Trophoblast cell (in vitro differentiated cells and primary cell): ENCODE data around the gene CEBPB.
"Not testable (repeated sequence)": the region's sequence is repeated elsewhere in the genome, so short reads cannot be mapped to it uniquely, and the experiment has no call there.

Experiments used
- DNase-seq, 2 donors: peaks; one replicate each; pipeline ENCODE4 v3.0.0-alpha.2; 2016
- H2AFZ ChIP-seq: 2 replicates; pipeline ENCODE4 v1.6.1; 2013; ENCODE audit warnings: low read length, moderate library complexity, mild to moderate bottlenecking; ENCODE audit not compliant: insufficient read depth, poor library complexity
- H2AK5ac ChIP-seq: 2 replicates; pipeline ENCODE4 v1.6.1; 2013; ENCODE audit warnings: mild to moderate bottlenecking, low read length
- H2BK120ac ChIP-seq: 2 replicates; pipeline ENCODE4 v1.6.1; 2013; ENCODE audit warnings: low read length, mild to moderate bottlenecking, moderate library complexity; ENCODE audit not compliant: insufficient read depth, poor library complexity
- H2BK12ac ChIP-seq: 2 replicates; pipeline ENCODE4 v1.6.1; 2013; ENCODE audit warnings: mild to moderate bottlenecking, low read length, moderate library complexity
- H2BK5ac ChIP-seq: 2 replicates; pipeline ENCODE4 v1.6.1; 2013; ENCODE audit warnings: low read length, low read depth, moderate library complexity, mild to moderate bottlenecking; ENCODE audit not compliant: poor library complexity
- H3K14ac ChIP-seq: 2 replicates; pipeline ENCODE4 v1.6.1; 2013; ENCODE audit warnings: mild to moderate bottlenecking, low read length
- H3K18ac ChIP-seq: 2 replicates; pipeline ENCODE4 v1.6.1; 2013; ENCODE audit warnings: mild to moderate bottlenecking, low read length
- H3K23ac ChIP-seq: 2 replicates; pipeline ENCODE4 v1.6.1; 2013; ENCODE audit warnings: low read length
- H3K27ac ChIP-seq: 2 replicates; pipeline ENCODE4 v1.5.1; 2013; ENCODE audit warnings: low read depth, mild to moderate bottlenecking, inconsistent platforms, low read length, moderate library complexity
- H3K27me3 ChIP-seq: 2 replicates; pipeline ENCODE4 v1.6.1; 2013; ENCODE audit warnings: inconsistent platforms, mild to moderate bottlenecking, low read length, moderate library complexity; ENCODE audit not compliant: insufficient read depth
- H3K36me3 ChIP-seq, 2 experiments: 1 replicate in 1 of 2; 2 replicates in 1 of 2; pipeline ENCODE4 v1.6.1; 2013; ENCODE audit warnings: low read length in 2 of 2, mild to moderate bottlenecking in 2 of 2, moderate library complexity in 1 of 2; ENCODE audit not compliant: insufficient read depth in 2 of 2, control insufficient read depth in 1 of 2
- H3K4ac ChIP-seq: 2 replicates; pipeline ENCODE4 v1.6.1; 2013; ENCODE audit warnings: low read depth, mild to moderate bottlenecking, low read length, moderate library complexity
- H3K4me1 ChIP-seq, 2 experiments: 1 replicate in 1 of 2; 2 replicates in 1 of 2; pipeline ENCODE4 v1.6.1; 2013; ENCODE audit warnings: low read length in 2 of 2, mild to moderate bottlenecking in 2 of 2, moderate library complexity in 1 of 2; ENCODE audit not compliant: insufficient read depth in 2 of 2, control insufficient read depth in 1 of 2
- H3K4me2 ChIP-seq: 2 replicates; pipeline ENCODE4 v1.6.1; 2013; ENCODE audit warnings: inconsistent platforms, mild to moderate bottlenecking, low read length, moderate library complexity
- H3K4me3 ChIP-seq: 2 replicates; pipeline ENCODE4 v1.5.1; 2013; ENCODE audit warnings: mild to moderate bottlenecking, low read depth, low read length, inconsistent platforms
- H3K79me1 ChIP-seq: one replicate; pipeline ENCODE4 v1.6.1; 2013; ENCODE audit warnings: low read length
- H3K79me2 ChIP-seq: 2 replicates; pipeline ENCODE4 v1.6.1; 2013; ENCODE audit warnings: low read length, mild to moderate bottlenecking; ENCODE audit not compliant: control insufficient read depth, insufficient read depth, poor library complexity
- H3K9ac ChIP-seq: 2 replicates; pipeline ENCODE4 v1.6.1; 2013; ENCODE audit warnings: mild to moderate bottlenecking, low read length
- H3K9me3 ChIP-seq: 2 replicates; pipeline ENCODE4 v1.6.1; 2013; ENCODE audit warnings: low read depth, mild to moderate bottlenecking, control low read depth, inconsistent platforms, low read length; ENCODE audit not compliant: insufficient read depth
- H4K12ac ChIP-seq: 2 replicates; pipeline ENCODE4 v1.6.1; 2013; ENCODE audit warnings: low read depth, mild to moderate bottlenecking, low read length, moderate library complexity
- H4K8ac ChIP-seq: 2 replicates; pipeline ENCODE4 v1.6.1; 2013; ENCODE audit warnings: low read depth, mild to moderate bottlenecking, low read length, moderate library complexity
- H4K91ac ChIP-seq: one replicate; pipeline ENCODE4 v1.6.1; 2013; ENCODE audit warnings: low read depth, mild to moderate bottlenecking, low read length, moderate library complexity
- WGBS: extraction: QIAGEN DNeasy Blood & Tissue Kit; methylation state at CpG from one replicate; pipeline ENCODE4 v1.1.7; 2013; ENCODE audit warnings: missing lambda C conversion rate; ENCODE audit not compliant: insufficient read length, insufficient coverage; ENCODE audit errors: extremely low coverage; 5-methylcytosine and 5-hydroxymethylcytosine counted together

CEBPB gene

GRCh38 chr20:50198716-50199115, 8.1 kb downstream of the CEBPB start:
- H3K4ac ChIP-seq: no peak overlapping the region

GRCh38 chr20:50199703-50200102, 9.1 kb downstream of the CEBPB start:
- H3K9ac ChIP-seq: no peak overlapping the region
- H3K18ac ChIP-seq: no peak overlapping the region
- no peaks in the 10 kb centered on the region for H3K27me3 ChIP-seq
- H3K23ac ChIP-seq: no peak overlapping the region
- no peak overlapping the region for H3K27ac ChIP-seq
- H3K4ac ChIP-seq: no peak overlapping the region
- no peak overlapping the region for H2BK12ac ChIP-seq
- H2BK120ac ChIP-seq: no peak overlapping the region
- H3K4me1 ChIP-seq: peaks cover 4% of the 10 kb centered on the region in 2 experiments
- no peaks in the 10 kb centered on the region for H3K79me2 ChIP-seq
- no peaks in the 10 kb centered on the region for H3K79me1 ChIP-seq
- DNase-seq: no peak
- H2BK5ac ChIP-seq: no peak overlapping the region
- H3K14ac ChIP-seq: no peak overlapping the region
- no peak overlapping the region for H4K91ac ChIP-seq
- no peak overlapping the region for H2AK5ac ChIP-seq
- H3K36me3 ChIP-seq: no peaks in the 10 kb centered on the region
- no CpG with 5 or more reads among the region's 4 CpGs for WGBS
- H3K4me3 ChIP-seq: no peak overlapping the region
- H4K8ac ChIP-seq: no peak overlapping the region
- no peak overlapping the region for H3K4me2 ChIP-seq
- peaks cover 5% of the 10 kb centered on the region for H3K9me3 ChIP-seq
- H2AFZ ChIP-seq: no peak overlapping the region
- H4K12ac ChIP-seq: no peak overlapping the region

More at GRCh38 chr20:50198716-50199115, 8.1 kb downstream of the CEBPB start:
- no peak overlapping the region for H3K18ac ChIP-seq
- no peak overlapping the region for H4K8ac ChIP-seq
- H3K4me2 ChIP-seq: no peak overlapping the region
- H3K14ac ChIP-seq: no peak overlapping the region
- peaks cover 12% of the 10 kb centered on the region in 2 experiments for H3K4me1 ChIP-seq
- no peak overlapping the region for H2BK120ac ChIP-seq
- H3K27ac ChIP-seq: no peak overlapping the region
- no peak overlapping the region for H4K12ac ChIP-seq
- H2AK5ac ChIP-seq: no peak overlapping the region
- no peak overlapping the region for H2AFZ ChIP-seq
- no peak overlapping the region for H2BK12ac ChIP-seq
- no peak overlapping the region for H3K23ac ChIP-seq
- no peak for DNase-seq
- peaks cover 6% of the 10 kb centered on the region for H3K79me1 ChIP-seq
- H3K9ac ChIP-seq: no peak overlapping the region
- no peak overlapping the region for H3K4me3 ChIP-seq
- no peaks in the 10 kb centered on the region for H3K36me3 ChIP-seq
- no peak overlapping the region for H4K91ac ChIP-seq
- peaks cover 2% of the 10 kb centered on the region for H3K9me3 ChIP-seq
- no CpG with 5 or more reads among the region's 1 CpG for WGBS
- H3K27me3 ChIP-seq: no peaks in the 10 kb centered on the region
- no peak overlapping the region for H2BK5ac ChIP-seq
- H3K79me2 ChIP-seq: peaks cover 2% of the 10 kb centered on the region

- Histone ChIP-seq H3K36me3 (no peaks in the 10 kb centered on the region), H2BK120ac (no peak overlapping the region), H3K18ac (no peak overlapping the region), H2AK5ac (no peak overlapping the region), H4K91ac (no peak overlapping the region), H2BK12ac (no peak overlapping the region), H3K9ac (no peak overlapping the region), H3K79me1 (no peaks in the 10 kb centered on the region), H3K79me2 (no peaks in the 10 kb centered on the region), H2BK5ac (no peak overlapping the region), H3K4ac (no peak overlapping the region), H3K27ac (no peak overlapping the region), H3K4me2 (no peak overlapping the region), H3K23ac (no peak overlapping the region), H3K9me3 (peaks cover 5% of the 10 kb centered on the region), H3K27me3 (no peaks in the 10 kb centered on the region), H3K4me1 (no peaks in the 10 kb centered on the region), H3K14ac (no peak overlapping the region), H3K4me3 (no peak overlapping the region), H4K12ac (no peak overlapping the region), H2AFZ (no peak overlapping the region), H4K8ac (no peak overlapping the region)
- DNase-seq: no peak
- WGBS: no CpG with 5 or more reads among the region's 6 CpGs
These were observed 10.0 kb downstream of the CEBPB start for GRCh38 chr20:50200482-50201104.

- H3K79me2 ChIP-seq, H3K14ac ChIP-seq, H3K27ac ChIP-seq, H4K91ac ChIP-seq, H3K4me3 ChIP-seq, H4K12ac ChIP-seq, H3K27me3 ChIP-seq, H2AK5ac ChIP-seq, H3K4me2 ChIP-seq, H2BK120ac ChIP-seq, H3K4ac ChIP-seq, H3K4me1 ChIP-seq, H3K23ac ChIP-seq, H3K79me1 ChIP-seq, H3K9me3 ChIP-seq, H2BK5ac ChIP-seq, H2AFZ ChIP-seq, H3K9ac ChIP-seq, H3K36me3 ChIP-seq, DNase-seq, H4K8ac ChIP-seq, H3K18ac ChIP-seq, H2BK12ac ChIP-seq: not testable (repeated sequence)
- WGBS: no CpG with 5 or more reads among the region's 7 CpGs
These were observed 11.1 kb downstream of the CEBPB start for GRCh38 chr20:50201710-50202109.
